ENCODE data around the gene AKAP11.

Gene AKAP11

DNA sequence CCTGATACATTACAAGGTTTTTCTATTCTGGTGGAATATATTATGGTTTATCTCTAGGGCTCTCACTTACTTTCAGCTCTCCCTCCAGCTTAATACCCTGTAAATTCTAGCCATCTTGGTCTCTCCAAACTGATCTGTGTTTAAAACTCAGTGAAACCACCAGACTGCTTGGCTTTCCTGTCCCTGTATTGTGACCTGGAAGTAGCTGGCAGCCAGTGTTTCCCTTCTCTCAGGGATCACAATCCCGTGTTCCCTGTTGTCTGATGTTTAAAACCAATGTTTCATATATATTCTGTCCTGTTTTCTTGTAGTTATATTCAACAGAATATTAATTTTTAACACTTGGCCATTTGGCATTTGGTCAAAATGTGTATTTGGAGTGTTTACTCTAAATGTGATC is 8.0 kb downstream of the AKAP11 start:
- H3K27me3 Mint-ChIP-seq: no peaks in the 10 kb centered on the region
- no peak overlapping the region for H3K4me3 Mint-ChIP-seq
- H3K9me3 Mint-ChIP-seq: no peaks in the 10 kb centered on the region
- no peak overlapping the region for H3K27ac Mint-ChIP-seq
- intact Hi-C loops (cut with micrococcal nuclease): loop anchor here (5.0 to 10.0 kb wide), 2 partner anchors 235 to 1597 kb away; partner anchors contain the start of genes CCDC122, DGKH and LACC1
- H3K36me3 Mint-ChIP-seq (ENCODE audit: low read depth): peaks cover 2% of the 10 kb centered on the region
- H3K4me1 Mint-ChIP-seq (ENCODE audit: low read depth): peaks cover 32% of the 10 kb centered on the region

DNA sequence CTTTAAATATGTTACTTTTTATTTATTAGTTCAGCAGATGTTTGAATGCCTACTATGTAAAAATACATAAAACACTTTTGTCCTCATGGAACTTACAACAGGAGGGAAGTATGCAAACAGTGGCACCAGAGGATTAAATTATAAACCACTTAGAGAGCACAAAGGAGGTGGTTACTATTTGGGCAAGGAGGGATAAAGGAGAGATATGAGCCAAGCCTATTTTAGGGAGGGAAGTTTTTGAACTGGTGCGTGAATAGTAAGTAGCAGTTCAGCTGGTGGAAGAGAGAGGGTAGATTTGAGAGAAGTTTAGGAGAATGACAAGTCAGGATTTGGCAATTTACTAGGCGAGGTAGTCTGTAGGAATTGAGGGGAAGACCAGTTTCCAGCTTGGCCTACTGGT is 8.6 kb downstream of the AKAP11 start:
- Mint-ChIP-seq H3K27ac (no peak overlapping the region), H3K27me3 (no peaks in the 10 kb centered on the region), H3K4me3 (no peak overlapping the region), H3K9me3 (no peaks in the 10 kb centered on the region), H3K36me3 (ENCODE audit: low read depth) (peaks cover 8% of the 10 kb centered on the region), H3K4me1 (ENCODE audit: low read depth) (peaks cover 27% of the 10 kb centered on the region)
- intact Hi-C loops (cut with micrococcal nuclease): no loop called here

DNA sequence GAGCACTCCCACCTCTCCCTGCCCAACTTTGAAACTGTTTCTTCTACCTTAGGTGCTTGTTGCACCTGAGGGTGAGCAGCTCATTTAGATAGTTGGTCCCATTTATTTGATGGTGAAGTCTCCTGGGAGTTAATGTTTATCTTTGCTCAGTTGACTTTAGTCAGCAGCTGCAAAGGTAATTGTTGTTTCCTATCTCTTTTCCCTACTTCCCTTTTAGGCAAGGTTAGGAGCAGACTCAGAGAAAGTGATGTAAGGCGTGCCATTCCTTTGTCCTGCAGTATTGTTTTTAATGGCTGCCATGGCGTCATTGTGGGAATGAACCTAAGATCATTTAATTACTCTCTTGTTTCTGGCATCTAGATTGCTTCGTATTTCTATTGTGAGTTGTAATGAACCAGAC is 11.6 kb downstream of the AKAP11 start:
- Mint-ChIP-seq H3K9me3 (no peaks in the 10 kb centered on the region), H3K4me1 (ENCODE audit: low read depth) (peaks cover 25% of the 10 kb centered on the region), H3K4me3 (no peak overlapping the region), H3K27me3 (no peaks in the 10 kb centered on the region), H3K27ac (no peak overlapping the region), H3K36me3 (ENCODE audit: low read depth) (peaks cover 30% of the 10 kb centered on the region)
- intact Hi-C loops (cut with micrococcal nuclease): no loop called here

DNA sequence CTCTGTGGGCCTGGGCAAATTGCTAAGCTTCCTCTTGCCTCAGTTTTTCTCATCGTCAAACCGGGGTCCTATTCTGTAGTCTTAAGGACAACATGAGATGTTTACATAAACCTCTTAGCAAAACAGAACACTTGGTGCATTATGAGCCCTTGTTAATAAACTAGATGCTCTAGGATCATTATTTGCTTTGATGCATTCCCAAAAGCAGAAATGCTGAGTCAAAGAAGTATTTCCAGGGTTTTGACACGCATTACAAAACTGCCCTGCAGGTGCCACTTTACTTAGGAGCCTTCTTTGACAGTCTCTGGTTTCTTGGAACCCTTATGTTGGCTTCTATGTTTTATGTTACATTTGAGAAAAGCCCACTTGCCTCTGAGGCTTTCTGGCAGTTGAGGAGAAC is 12.1 kb downstream of the AKAP11 start:
- no peak overlapping the region for H3K27ac Mint-ChIP-seq
- peaks cover 35% of the 10 kb centered on the region for H3K36me3 Mint-ChIP-seq (ENCODE audit: low read depth)
- no peaks in the 10 kb centered on the region for H3K27me3 Mint-ChIP-seq

DNA sequence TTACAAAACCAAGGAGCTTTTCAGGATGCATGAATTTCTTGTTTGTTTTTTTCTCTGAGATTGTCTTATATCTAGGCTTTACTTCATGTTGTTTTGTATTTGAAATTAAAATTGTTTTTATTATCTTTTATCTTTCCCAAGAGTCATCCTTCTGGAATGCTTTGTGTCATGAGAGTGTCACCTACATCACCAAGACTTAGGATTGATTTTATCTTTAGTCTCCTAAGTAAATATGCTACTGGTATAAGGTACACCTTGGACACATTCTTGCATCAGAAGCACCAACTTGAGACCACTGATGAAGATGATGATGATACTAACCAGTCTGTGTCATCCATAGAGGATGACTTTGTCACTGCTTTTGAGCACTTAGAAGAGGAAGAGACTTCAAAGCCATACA is 26.4 kb downstream of the AKAP11 start:
- intact Hi-C loops (cut with micrococcal nuclease): no loop called here
- peaks cover 87% of the 10 kb centered on the region for H3K36me3 Mint-ChIP-seq (ENCODE audit: low read depth)
- H3K9me3 Mint-ChIP-seq: peaks cover 9% of the 10 kb centered on the region
- peak overlapping the region; percentile 31 for H3K27ac Mint-ChIP-seq
- H3K4me1 Mint-ChIP-seq (ENCODE audit: low read depth): no peaks in the 10 kb centered on the region
- no peaks in the 10 kb centered on the region for H3K27me3 Mint-ChIP-seq
- no peak overlapping the region for H3K4me3 Mint-ChIP-seq

More for the DNA sequence above, 12.1 kb downstream of the AKAP11 start:
- H3K9me3 Mint-ChIP-seq: no peaks in the 10 kb centered on the region
- H3K4me3 Mint-ChIP-seq: no peak overlapping the region
- intact Hi-C loops (cut with micrococcal nuclease): no loop called here
- H3K4me1 Mint-ChIP-seq (ENCODE audit: low read depth): peaks cover 25% of the 10 kb centered on the region

DNA sequence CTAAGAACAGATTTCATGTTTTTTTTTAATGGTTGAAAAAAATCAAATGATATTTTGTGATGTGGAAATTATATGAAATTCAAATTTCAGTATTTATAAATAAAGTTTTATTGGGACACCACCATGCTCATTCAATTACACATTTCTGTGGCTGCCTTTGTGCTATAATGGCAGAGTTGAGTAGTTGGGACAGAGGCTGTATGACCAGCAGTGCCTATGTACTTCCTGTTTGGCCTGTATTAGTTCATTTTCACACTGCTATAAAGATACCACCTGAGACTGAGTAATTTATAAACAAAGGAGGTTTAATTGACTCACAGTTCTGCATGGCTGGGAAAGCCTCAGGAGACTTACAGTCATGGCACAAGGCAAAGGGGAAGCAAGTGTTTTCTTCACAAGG is 33.6 kb downstream of the AKAP11 start:
- Mint-ChIP-seq H3K27me3 (no peaks in the 10 kb centered on the region), H3K4me1 (ENCODE audit: low read depth) (no peaks in the 10 kb centered on the region), H3K9me3 (peaks cover 9% of the 10 kb centered on the region), H3K4me3 (no peak overlapping the region), H3K36me3 (ENCODE audit: low read depth) (peaks cover 93% of the 10 kb centered on the region), H3K27ac (no peak overlapping the region)
- intact Hi-C loops (cut with micrococcal nuclease): no loop called here

DNA sequence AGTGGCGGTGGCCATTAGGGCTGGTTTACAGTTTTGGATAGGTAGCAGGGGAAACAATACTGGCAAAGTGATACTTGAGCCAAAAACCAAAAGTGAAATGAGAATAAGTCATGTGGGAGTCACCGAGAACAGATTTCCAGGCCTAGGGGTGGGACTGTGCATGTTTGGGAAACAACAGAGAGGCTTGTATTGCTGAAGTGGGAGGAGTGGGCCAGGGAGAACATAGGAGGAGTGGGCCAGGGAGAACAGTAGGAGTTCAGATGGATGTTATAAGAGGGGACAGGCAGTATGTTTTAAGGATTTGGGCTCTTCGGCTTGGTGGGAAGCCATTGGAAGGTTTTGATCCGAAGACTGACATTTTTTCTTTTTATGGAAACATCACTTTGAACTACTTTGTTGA is 35.5 kb downstream of the AKAP11 start:
- H3K9me3 Mint-ChIP-seq: peaks cover 4% of the 10 kb centered on the region
- no peaks in the 10 kb centered on the region for H3K4me1 Mint-ChIP-seq (ENCODE audit: low read depth)
- intact Hi-C loops (cut with micrococcal nuclease): no loop called here
- H3K4me3 Mint-ChIP-seq: no peak overlapping the region
- peaks cover 89% of the 10 kb centered on the region for H3K36me3 Mint-ChIP-seq (ENCODE audit: low read depth)
- H3K27me3 Mint-ChIP-seq: no peaks in the 10 kb centered on the region
- H3K27ac Mint-ChIP-seq: no peak overlapping the region

DNA sequence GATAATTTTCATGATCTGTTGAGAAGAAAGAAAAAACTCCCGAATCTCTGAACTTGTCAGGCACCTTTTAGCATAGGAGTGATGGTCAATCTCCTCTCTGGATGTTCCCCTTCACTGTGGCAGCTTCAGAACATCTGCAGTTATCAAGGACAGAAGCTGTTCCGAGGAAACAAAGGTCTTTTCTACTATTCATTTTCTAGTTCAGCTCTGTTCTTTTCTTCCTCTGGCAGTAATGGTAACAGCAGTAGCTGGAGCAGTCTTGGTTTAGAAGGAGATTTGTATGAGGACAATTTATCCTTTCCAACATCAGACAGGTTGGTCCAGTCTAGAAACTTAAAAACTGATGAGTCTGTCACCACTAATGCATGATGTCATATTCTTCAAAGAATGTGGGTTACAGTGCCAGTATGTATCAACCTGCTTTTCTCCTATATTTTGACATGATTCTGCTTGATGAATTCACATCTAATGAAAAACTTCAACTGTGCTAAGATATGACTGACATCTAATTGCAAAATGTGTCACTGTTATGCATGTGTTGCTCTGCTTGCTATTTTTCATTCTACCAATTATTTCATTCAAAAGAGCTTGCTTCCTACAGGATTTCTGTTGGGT is 41.0 kb downstream of the AKAP11 start:
- Mint-ChIP-seq H3K4me3 (no peak overlapping the region), H3K9me3 (no peaks in the 10 kb centered on the region), H3K27ac (no peak overlapping the region), H3K36me3 (ENCODE audit: low read depth) (peaks cover 78% of the 10 kb centered on the region), H3K4me1 (ENCODE audit: low read depth) (no peaks in the 10 kb centered on the region), H3K27me3 (no peaks in the 10 kb centered on the region)
- intact Hi-C loops (cut with micrococcal nuclease): no loop called here

DNA sequence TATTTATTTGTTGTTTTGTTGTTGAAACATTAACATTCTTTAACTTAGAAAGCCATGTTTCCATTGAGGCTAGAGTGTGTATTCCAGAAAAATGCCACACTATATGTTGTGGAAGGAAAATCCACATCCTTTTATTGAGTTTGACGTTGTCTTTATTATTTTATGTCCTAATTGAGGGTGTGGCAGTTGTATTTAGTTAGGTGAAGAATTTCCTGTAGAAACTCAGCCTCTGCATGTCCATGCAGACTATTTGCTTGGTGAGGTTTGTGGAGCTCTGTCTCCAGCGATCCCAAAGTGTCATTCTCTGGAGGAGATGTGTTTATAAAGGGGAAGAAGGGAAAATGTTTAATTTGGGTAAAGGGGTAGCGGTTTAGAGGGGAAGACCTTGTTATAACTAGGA is 46.6 kb downstream of the AKAP11 start:
- Mint-ChIP-seq H3K27me3 (no peaks in the 10 kb centered on the region), H3K27ac (no peak overlapping the region), H3K4me1 (ENCODE audit: low read depth) (peaks cover 6% of the 10 kb centered on the region), H3K36me3 (ENCODE audit: low read depth) (peaks cover 66% of the 10 kb centered on the region), H3K9me3 (no peaks in the 10 kb centered on the region), H3K4me3 (no peak overlapping the region)
- intact Hi-C loops (cut with micrococcal nuclease): no loop called here

DNA sequence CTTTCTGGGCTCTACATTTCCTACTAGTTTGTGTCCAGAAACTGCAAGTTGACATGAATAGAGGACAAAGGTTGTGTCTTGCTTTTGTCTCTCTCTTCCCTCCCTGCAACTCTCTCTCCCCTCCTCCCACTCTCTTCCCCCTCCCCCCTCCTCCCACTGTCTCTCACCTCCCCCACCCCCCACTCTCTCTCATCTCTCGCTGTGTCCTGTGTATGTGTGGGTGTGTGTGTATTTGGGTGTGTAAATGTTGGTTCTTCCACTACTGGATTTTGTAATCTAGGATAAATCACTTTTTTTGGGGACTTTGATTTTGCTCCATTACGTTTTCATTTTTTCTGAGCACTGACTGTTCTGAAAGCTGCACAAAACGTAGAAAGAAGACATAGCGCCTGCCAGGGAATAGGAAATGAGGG is 48.4 kb downstream of the AKAP11 start:
- intact Hi-C loops (cut with micrococcal nuclease): no loop called here
- H3K27ac Mint-ChIP-seq: no peak overlapping the region
- no peak overlapping the region for H3K4me3 Mint-ChIP-seq
- no peaks in the 10 kb centered on the region for H3K9me3 Mint-ChIP-seq
- peaks cover 6% of the 10 kb centered on the region for H3K4me1 Mint-ChIP-seq (ENCODE audit: low read depth)
- peaks cover 58% of the 10 kb centered on the region for H3K36me3 Mint-ChIP-seq (ENCODE audit: low read depth)
- no peaks in the 10 kb centered on the region for H3K27me3 Mint-ChIP-seq

DNA sequence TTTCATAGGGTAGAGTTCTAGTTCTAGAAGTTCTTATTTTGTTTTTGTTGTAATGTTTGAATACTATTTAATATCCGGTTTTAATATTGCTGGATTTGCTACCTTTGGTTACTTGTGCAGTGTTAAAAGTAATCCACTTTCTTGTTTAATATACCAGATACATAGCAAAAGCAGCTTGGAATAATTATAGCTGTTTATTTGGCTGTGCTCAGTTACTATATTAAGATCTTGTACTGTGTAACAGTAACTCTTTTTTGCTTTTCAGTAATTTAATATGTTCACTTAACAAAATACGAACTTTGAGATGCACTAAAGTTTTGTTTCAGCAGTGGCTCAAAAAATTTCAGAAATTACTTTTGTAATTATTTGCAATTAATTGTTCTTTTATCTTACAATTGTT is 50.9 kb downstream of the AKAP11 start:
- Mint-ChIP-seq H3K36me3 (ENCODE audit: low read depth) (peaks cover 38% of the 10 kb centered on the region), H3K9me3 (no peaks in the 10 kb centered on the region), H3K4me1 (ENCODE audit: low read depth) (peaks cover 6% of the 10 kb centered on the region), H3K27ac (no peak overlapping the region), H3K4me3 (no peak overlapping the region), H3K27me3 (no peaks in the 10 kb centered on the region)
- intact Hi-C loops (cut with micrococcal nuclease): no loop called here

DNA sequence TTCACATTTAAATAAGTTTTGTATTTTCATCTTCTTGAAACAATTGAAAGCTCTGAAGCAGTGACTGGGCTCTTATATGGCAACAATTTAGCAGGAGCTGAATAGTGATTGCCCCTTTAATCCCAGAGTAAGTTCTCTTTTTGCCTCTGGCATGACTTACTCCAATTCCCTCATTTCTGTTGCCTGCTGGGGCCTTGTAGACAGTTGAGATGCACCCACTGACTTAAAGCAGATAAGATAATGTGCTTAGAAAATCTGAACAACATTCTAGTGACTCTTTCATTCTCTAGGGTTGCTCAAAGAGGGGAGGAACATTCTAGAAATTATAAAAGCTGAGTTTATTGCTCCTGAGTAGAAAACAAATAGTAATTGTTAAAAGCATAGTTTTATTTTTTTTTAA is 52.8 kb downstream of the AKAP11 start:
- Mint-ChIP-seq H3K9me3 (no peaks in the 10 kb centered on the region), H3K36me3 (ENCODE audit: low read depth) (peaks cover 20% of the 10 kb centered on the region), H3K27ac (no peak overlapping the region), H3K4me3 (no peak overlapping the region), H3K27me3 (no peaks in the 10 kb centered on the region), H3K4me1 (ENCODE audit: low read depth) (peaks cover 11% of the 10 kb centered on the region)
- intact Hi-C loops (cut with micrococcal nuclease): no loop called here

DNA sequence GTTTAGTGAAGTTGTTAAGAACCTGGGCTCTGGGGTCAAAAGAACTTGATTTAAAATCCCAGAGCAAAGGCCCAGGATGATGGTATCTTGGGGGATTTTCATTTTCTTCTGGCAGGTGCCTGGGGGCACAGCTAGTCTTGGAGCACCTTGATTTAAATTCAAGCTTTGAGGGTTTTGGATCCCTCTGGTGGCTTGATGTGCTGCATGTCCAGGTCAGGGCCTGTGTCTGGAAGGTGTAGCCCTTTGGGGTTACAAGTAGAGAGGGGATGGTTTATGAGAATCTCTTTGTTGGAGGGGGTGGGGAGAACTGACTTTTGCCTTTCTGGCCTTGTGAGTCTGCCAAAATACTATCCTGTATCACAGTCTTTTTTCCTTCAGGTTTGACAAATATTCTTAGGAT is 55.8 kb downstream of the AKAP11 start:
- H3K4me3 Mint-ChIP-seq: no peak overlapping the region
- intact Hi-C loops (cut with micrococcal nuclease): no loop called here
- no peaks in the 10 kb centered on the region for H3K27me3 Mint-ChIP-seq
- no peak overlapping the region for H3K27ac Mint-ChIP-seq
- peaks cover 5% of the 10 kb centered on the region for H3K4me1 Mint-ChIP-seq (ENCODE audit: low read depth)
- no peaks in the 10 kb centered on the region for H3K9me3 Mint-ChIP-seq
- peaks cover 8% of the 10 kb centered on the region for H3K36me3 Mint-ChIP-seq (ENCODE audit: low read depth)

DNA sequence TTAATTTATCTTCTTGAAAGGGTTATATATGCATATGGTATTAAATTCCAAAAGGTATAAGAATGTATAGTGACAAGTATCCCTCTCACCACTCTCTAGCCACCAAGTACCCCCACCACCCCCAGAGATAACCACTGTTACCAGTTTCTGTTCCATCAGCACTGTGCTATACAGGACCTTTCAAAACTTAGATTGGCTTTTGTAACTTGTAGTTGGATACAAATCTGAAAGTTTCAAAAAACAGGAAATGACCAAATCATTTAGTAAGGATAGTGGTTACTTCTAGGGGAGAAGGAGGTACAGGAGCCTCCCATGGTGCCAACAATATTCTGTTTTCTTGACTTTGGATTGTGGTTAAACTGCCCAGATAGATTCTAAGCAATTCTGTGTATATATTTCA is 56.7 kb downstream of the AKAP11 start:
- H3K36me3 Mint-ChIP-seq (ENCODE audit: low read depth): peaks cover 2% of the 10 kb centered on the region
- no peaks in the 10 kb centered on the region for H3K27me3 Mint-ChIP-seq
- no peaks in the 10 kb centered on the region for H3K9me3 Mint-ChIP-seq
- H3K27ac Mint-ChIP-seq: no peak overlapping the region
- H3K4me3 Mint-ChIP-seq: no peak overlapping the region
- peaks cover 5% of the 10 kb centered on the region for H3K4me1 Mint-ChIP-seq (ENCODE audit: low read depth)
- intact Hi-C loops (cut with micrococcal nuclease): no loop called here

DNA sequence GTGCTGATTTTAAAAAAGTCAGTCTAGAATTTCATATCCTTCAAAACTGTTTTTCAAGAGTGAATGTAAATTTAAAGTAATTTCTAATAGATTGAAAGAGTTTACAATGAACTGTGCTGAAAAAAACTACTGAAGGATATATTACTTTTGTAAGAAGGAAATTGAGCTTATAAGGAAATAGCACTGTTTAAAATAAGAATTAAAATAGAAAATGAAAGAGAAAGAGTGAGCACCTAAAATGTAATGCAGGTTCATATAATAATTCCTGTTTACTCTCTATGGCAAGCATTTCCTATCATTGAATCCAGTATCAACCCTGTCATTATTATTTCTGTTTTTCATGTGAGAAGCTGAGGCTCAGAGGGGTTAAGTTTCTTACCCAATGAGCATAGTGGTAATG is 57.3 kb downstream of the AKAP11 start:
- Mint-ChIP-seq H3K36me3 (ENCODE audit: low read depth) (no peaks in the 10 kb centered on the region), H3K4me1 (ENCODE audit: low read depth) (peaks cover 5% of the 10 kb centered on the region), H3K4me3 (no peak overlapping the region), H3K27me3 (no peaks in the 10 kb centered on the region), H3K27ac (no peak overlapping the region), H3K9me3 (no peaks in the 10 kb centered on the region)
- intact Hi-C loops (cut with micrococcal nuclease): no loop called here
